A549 (cell line): ENCODE measurements around the gene PPP1R1B. TPM values are rescaled to one million over a fixed set of nuclear protein-coding genes. Genes with fewer than 3 reads are reported as not detected.

ENCODE experiments used
- ATAC-seq, 2 experiments: fragments of 200-7000 bp in 1 of 2; fragments of >200 bp in 1 of 2; cut with Nextera tagmentation in 1 of 2; cut with Tn5 transposase in 1 of 2; 3 replicates each; pipeline versions ENCODE4 v1.8.0 to v1.9.1; 2018 to 2020; ENCODE audit warnings: mild to moderate bottlenecking in 1 of 2, moderate library complexity in 1 of 2
- CTCF ChIA-PET: fragments of 300-600 bp; sonication (Branson Sonifier 250); formaldehyde crosslinking; extraction: SDS; loops from one replicate; lab custom pipeline; 2021; ENCODE audit warnings: antibody characterized with exemption, inconsistent platforms; lab: Yijun Ruan, JAX
- POLR2A ChIA-PET: fragments of 350-600 bp; formaldehyde crosslinking; extraction: SDS; loops from one replicate; lab custom pipeline; 2021; ENCODE audit warnings: antibody characterized with exemption, inconsistent platforms; lab: Yijun Ruan, JAX
- DNase-seq, 2 experiments: peaks; one replicate each; pipeline versions ENCODE4 v3.0.0 to v3.0.0-alpha.2; 2011 to 2016; ENCODE audit warnings: low read depth in 1 of 2, low spot score in 1 of 2
- FAIRE-seq: peaks from 2 replicates; lab custom pipeline; 2011; peaks lifted over from hg19 to GRCh38; lab: Jason Lieb, UNC
- H3K27ac ChIP-seq, 2 experiments: fragments of >200 bp; sonication (Bioruptor Twin); formaldehyde crosslinking; 3 replicates each; pipeline ENCODE4 v1.5.1; 2016 to 2017
- H3K4me1 ChIP-seq: fragments of >200 bp; sonication (Bioruptor Twin); formaldehyde crosslinking; 3 replicates; pipeline ENCODE4 v1.6.1; 2016
- H3K4me2 ChIP-seq: fragments of >200 bp; sonication (Bioruptor Twin); formaldehyde crosslinking; 3 replicates; pipeline ENCODE4 v1.6.1; 2016
- H3K4me3 ChIP-seq: fragments of >200 bp; sonication (Bioruptor Twin); formaldehyde crosslinking; 3 replicates; pipeline ENCODE4 v1.5.1; 2016
- H3K9me3 ChIP-seq: fragments of >200 bp; sonication (Bioruptor Twin); formaldehyde crosslinking; 3 replicates; pipeline ENCODE4 v1.6.1; 2016
- ATOH8 ChIP-seq: fragments of 250-450 bp; sonication (Bioruptor Pico); IDR thresholded peaks from 2 replicates; pipeline ENCODE4 v1.5.0; 2020; ENCODE audit warnings: low read depth, mild to moderate bottlenecking, moderate library complexity
- BCL3 ChIP-seq: fragments of >200 bp; sonication (Bioruptor Twin); formaldehyde crosslinking; IDR thresholded peaks from 3 replicates; pipeline ENCODE4 v1.6.1; 2016
- CHD2 ChIP-seq: fragments of 150-350 bp; IDR thresholded peaks from 2 replicates; pipeline ENCODE4 v1.6.1; 2014; ENCODE audit warnings: low read length; ENCODE audit not compliant: partially characterized antibody
- CHD4 ChIP-seq: fragments of 200-600 bp; sonication (generic); IDR thresholded peaks from 2 replicates; pipeline ENCODE4 v1.6.1; 2016; ENCODE audit warnings: antibody characterized with exemption, mild to moderate bottlenecking, borderline replicate concordance
- ELK1 ChIP-seq: fragments of 150-350 bp; IDR thresholded peaks from 2 replicates; pipeline ENCODE4 v1.6.1; 2014; ENCODE audit warnings: low read depth, mild to moderate bottlenecking, low read length
- ESRRA ChIP-seq: fragments of 150-350 bp; IDR thresholded peaks from 2 replicates; pipeline ENCODE4 v1.6.1; 2014; ENCODE audit warnings: mild to moderate bottlenecking, low read length, borderline replicate concordance
- FOSB ChIP-seq: fragments of 250-450 bp; sonication (Bioruptor Pico); IDR thresholded peaks from 2 replicates; pipeline ENCODE4 v1.5.0; 2020; ENCODE audit warnings: mild to moderate bottlenecking, moderate library complexity
- FOSL2 ChIP-seq, 2 experiments: fragments of 450-650 bp in 1 of 2; fragments of >200 bp in 1 of 2; sonication (Bioruptor Twin) in 1 of 2; formaldehyde crosslinking; IDR thresholded peaks; 2 replicates each; pipeline versions ENCODE4 v1.5.0 to v1.6.1; 2016 to 2020; ENCODE audit warnings: mild to moderate bottlenecking in 1 of 2, moderate library complexity in 1 of 2
- HDAC2 ChIP-seq: fragments of 200-600 bp; sonication (generic); IDR thresholded peaks from 2 replicates; pipeline ENCODE4 v1.6.1; 2016
- HES2 ChIP-seq: fragments of >200 bp; sonication (Bioruptor Twin); formaldehyde crosslinking; IDR thresholded peaks from 2 replicates; pipeline ENCODE4 v1.6.1; 2016
- JUN ChIP-seq, 2 experiments: fragments of >200 bp; sonication (Bioruptor Twin); formaldehyde crosslinking; IDR thresholded peaks; 2 replicates in 1 of 2; 3 replicates in 1 of 2; pipeline ENCODE4 v1.6.1; 2016 to 2017
- KDM1A ChIP-seq: fragments of 200-600 bp; sonication (generic); IDR thresholded peaks from 2 replicates; pipeline ENCODE4 v1.6.1; 2016; ENCODE audit warnings: low read depth, mild to moderate bottlenecking
- MAZ ChIP-seq: fragments of 150-350 bp; IDR thresholded peaks from 2 replicates; pipeline ENCODE4 v1.6.1; 2014; ENCODE audit warnings: antibody characterized with exemption, low read depth, low read length, borderline replicate concordance
- MYC ChIP-seq: IDR thresholded peaks from 2 replicates; pipeline ENCODE4 v1.6.1; 2012; ENCODE audit warnings: mild to moderate bottlenecking, inconsistent platforms, low read length, improper control_type of control experiment, borderline replicate concordance
- NFE2L2 ChIP-seq: fragments of 150-350 bp; conservative IDR thresholded peaks from 2 replicates; pipeline ENCODE4 v1.6.1; 2014; ENCODE audit warnings: low read length
- POLR2A ChIP-seq: IDR thresholded peaks from 2 replicates; pipeline ENCODE4 v1.6.1; 2012; ENCODE audit warnings: mild to moderate bottlenecking, low read length
- RAD21 ChIP-seq, 2 experiments: fragments of >200 bp in 1 of 2; sonication (Bioruptor Twin) in 1 of 2; formaldehyde crosslinking in 1 of 2; IDR thresholded peaks in 1 of 2; conservative IDR thresholded peaks in 1 of 2; 2 replicates in 1 of 2; 3 replicates in 1 of 2; pipeline ENCODE4 v1.6.1; 2012 to 2018; ENCODE audit warnings: inconsistent platforms in 1 of 2
- RCOR1 ChIP-seq: fragments of 150-350 bp; IDR thresholded peaks from 2 replicates; pipeline ENCODE4 v1.6.1; 2014; ENCODE audit warnings: antibody characterized with exemption, low read length, low read depth
- SMC3 ChIP-seq: fragments of >200 bp; sonication (Bioruptor Twin); formaldehyde crosslinking; IDR thresholded peaks from 3 replicates; pipeline ENCODE4 v1.6.1; 2018; ENCODE audit warnings: inconsistent platforms
- SREBF2 ChIP-seq: fragments of 450-650 bp; IDR thresholded peaks from 2 replicates; pipeline ENCODE4 v1.6.1; 2014; ENCODE audit warnings: mild to moderate bottlenecking, moderate library complexity
- TFCP2L1 ChIP-seq: fragments of 250-450 bp; sonication (Bioruptor Pico); IDR thresholded peaks from 2 replicates; pipeline ENCODE4 v1.5.0; 2021; ENCODE audit warnings: mild to moderate bottlenecking
- ZSCAN20 ChIP-seq: fragments of 250-450 bp; sonication (Bioruptor Pico); IDR thresholded peaks from 2 replicates; pipeline ENCODE4 v1.8.0; 2022; ENCODE audit warnings: mild to moderate bottlenecking, moderate library complexity
- WGBS: methylation state at CpG from one replicate; pipeline ENCODE4 v1.1.6; 2017; ENCODE audit errors: missing lambda C conversion rate; 5-methylcytosine and 5-hydroxymethylcytosine counted together
- polyA plus RNA-seq, 4 experiments: library from polyadenylated mRNA; depleted of rRNA in 3 of 4; stranded (reverse); fragments of >200 nt; fragmentation: RNase III in 1 of 4; extraction: RNeasy Plus Mini Kit Qiagen cat#74134 plus additional on column Dnase treatment in 1 of 4; gene quantifications; 2 replicates in 3 of 4; 3 replicates in 1 of 4; pipeline ENCODE4 v1.2.3, GENCODE V29; 2011 to 2017

Gene PPP1R1B
- polyA plus RNA-seq, 2 of the 4 experiments (the other 2 are of a cell fraction) = 0.10 TPM; not detected in 1

- ChIA-PET POLR2A (no interaction called here), CTCF (interaction anchor here (0.7 to 58.8 kb wide), 10 partner anchors 9 to 351 kb away, joined by 3 to 1581 read pairs (median 3); partner anchors contain the start of genes PPP1R1B and STARD3)
- FAIRE-seq = no peak
Observed at GRCh38 chr17:39595928-39596510, 30.7 kb upstream of the PPP1R1B start.

GRCh38 chr17:39596543-39597267, 30.0 kb upstream of the PPP1R1B start:
- CTCF ChIA-PET = interaction anchor here (0.7 to 58.8 kb wide), 9 partner anchors 10 to 352 kb away, joined by 3 to 1581 read pairs (median 3); partner anchors contain the start of genes PPP1R1B and STARD3
- Histone ChIP-seq H3K9me3 (no peaks in the 10 kb centered on the region), H3K4me1 (peaks cover 13% of the 10 kb centered on the region), H3K27ac (no peak overlapping the region), H3K4me3 (no peak overlapping the region), H3K4me2 (no peak overlapping the region)
- TF ChIP-seq BCL3 (no peak), JUN (IDR thresholded peaks at IDR 0.05) (no peak), ZSCAN20 (CRISPR knock-in tag) (no peak), POLR2A (no peak), ESRRA (no peak), NFE2L2 (no peak), RAD21 (conservative IDR thresholded peaks at IDR 0.05 in 1 of 2, IDR thresholded peaks at IDR 0.05 in 1 of 2) (no peak), MYC (no peak), RCOR1 (no peak), CHD2 (no peak), HDAC2 (no peak), ELK1 (no peak), HES2 (no peak)
- DNase-seq (no peak), ATAC-seq (peak in 1 of 2 experiments; percentile 11; a peak in 2 of 6 replicates), FAIRE-seq (no peak)
- POLR2A ChIA-PET = no interaction called here
- WGBS = 34% methylated on average over 39 of the region's 47 CpGs

More at GRCh38 chr17:39595928-39596510, 30.7 kb upstream of the PPP1R1B start:
- Histone ChIP-seq H3K4me2 (no peak overlapping the region), H3K4me1 (peaks cover 13% of the 10 kb centered on the region), H3K27ac (no peak overlapping the region), H3K4me3 (no peak overlapping the region), H3K9me3 (no peaks in the 10 kb centered on the region)
- no peak for DNase-seq
- no peak for ATAC-seq
- 39% methylated on average over 11 of the region's 11 CpGs for WGBS
- TF ChIP-seq ATOH8 (CRISPR knock-in tag) (no peak), ESRRA (no peak), MYC (no peak), FOSL2 (IDR thresholded peaks at IDR 0.05) (no peak), FOSL2 (CRISPR knock-in tag; IDR thresholded peaks at IDR 0.05) (no peak), SREBF2 (no peak), SMC3 (no peak), CHD2 (no peak), FOSB (no peak), MAZ (no peak), KDM1A (no peak), TFCP2L1 (CRISPR knock-in tag) (no peak), CHD4 (no peak), POLR2A (no peak)
